BJ (cell line): Measurements from ENCODE around the gene SUSD5. TPM values are rescaled to one million over a fixed set of nuclear protein-coding genes. Genes with fewer than 3 reads are reported as not detected.

Experiments
- CTCF ChIA-PET: fragments of 350-600 bp; formaldehyde crosslinking; extraction: SDS; loops from one replicate; lab custom pipeline; 2021; ENCODE audit warnings: antibody characterized with exemption, inconsistent platforms; lab: Yijun Ruan, JAX
- POLR2A ChIA-PET: fragments of 300-600 bp; sonication (Branson Sonifier 250); formaldehyde crosslinking; extraction: SDS; loops from one replicate; lab custom pipeline; 2021; ENCODE audit warnings: antibody characterized with exemption; lab: Charles Lee
- DNase-seq: peaks from one replicate; pipeline ENCODE4 v3.0.0-alpha.2; 2011; ENCODE audit warnings: low read depth
- H3K27me3 ChIP-seq: 2 replicates; pipeline ENCODE4 v1.6.0; 2011; ENCODE audit warnings: low read length; ENCODE audit not compliant: control insufficient read depth, insufficient read depth
- H3K36me3 ChIP-seq: 2 replicates; pipeline ENCODE4 v1.5.1; 2011; ENCODE audit warnings: low read length; ENCODE audit not compliant: control insufficient read depth, insufficient read depth
- H3K4me3 ChIP-seq: 2 replicates; pipeline ENCODE4 v1.5.1; 2011; ENCODE audit warnings: low read depth, mild to moderate bottlenecking, control low read depth, low read length
- CTCF ChIP-seq: IDR thresholded peaks from 2 replicates; pipeline ENCODE4 v1.5.1; 2011; ENCODE audit warnings: low read depth, mild to moderate bottlenecking, control low read depth, inconsistent platforms, low read length, moderate library complexity; ENCODE audit not compliant: insufficient read depth
- polyA plus RNA-seq: library from polyadenylated mRNA; depleted of rRNA; stranded (reverse); fragments of >200 nt; gene quantifications from 2 replicates; pipeline ENCODE4 v1.2.3, GENCODE V29; 2011

SUSD5 gene
- polyA plus RNA-seq, 1 experiment: 2.5 TPM

- no peak for TF ChIP-seq CTCF
- POLR2A ChIA-PET: no interaction called here
- Histone ChIP-seq H3K36me3 (no peaks in the 10 kb centered on the region), H3K4me3 (no peak overlapping the region), H3K27me3 (peaks cover 2% of the 10 kb centered on the region; the same call in 1 of the 2 replicates)
- no peak for DNase-seq
- CTCF ChIA-PET: no interaction called here
These were observed 13.3 kb upstream of the SUSD5 start for GRCh38 chr3:33231756-33232465.

- Histone ChIP-seq H3K27me3 (peaks cover 2% of the 10 kb centered on the region; the same call in 1 of the 2 replicates), H3K36me3 (no peaks in the 10 kb centered on the region), H3K4me3 (no peak overlapping the region)
- ChIA-PET POLR2A (no interaction called here), CTCF (interaction anchor here (0.8 to 1.0 kb wide), 2 partner anchors 11 to 143 kb away, joined by 3 read pairs; partner anchors contain the start of gene SUSD5)
- no peak for DNase-seq
- no peak for TF ChIP-seq CTCF
These were observed 11.3 kb upstream of the SUSD5 start for GRCh38 chr3:33229947-33230346.

- ChIA-PET CTCF (no interaction called here), POLR2A (interaction anchor here (0.6 kb wide), 1 partner anchor 50 kb away, joined by 8 read pairs; no protein-coding TSS in a partner anchor)
- no peak for TF ChIP-seq CTCF
- Histone ChIP-seq H3K36me3 (no peaks in the 10 kb centered on the region), H3K4me3 (no peak overlapping the region), H3K27me3 (peaks cover 2% of the 10 kb centered on the region; the same call in 1 of the 2 replicates)
- no peak for DNase-seq
These were observed 10.5 kb upstream of the SUSD5 start for GRCh38 chr3:33229066-33229465.

GRCh38 chr3:33221241-33221640 is 2.6 kb upstream of the SUSD5 start:
- DNase-seq: no peak
- H3K4me3 ChIP-seq: no peak overlapping the region
- ChIA-PET CTCF (no interaction called here), POLR2A (no interaction called here)
- H3K27me3 ChIP-seq: peaks cover 16% of the 10 kb centered on the region
- no peaks in the 10 kb centered on the region for H3K36me3 ChIP-seq
- no peak for TF ChIP-seq CTCF

GRCh38 chr3:33219175-33219487 is 521 bp upstream of the SUSD5 start:
- CTCF ChIA-PET: interaction anchor here (1.1 to 1.9 kb wide), 2 partner anchors 11 to 154 kb away, joined by 3 to 4 read pairs; no protein-coding TSS in a partner anchor
- Histone ChIP-seq H3K36me3 (no peaks in the 10 kb centered on the region), H3K4me3 (peak overlapping the region; percentile 59), H3K27me3 (peaks cover 16% of the 10 kb centered on the region)
- POLR2A ChIA-PET: no interaction called here
- no peak for TF ChIP-seq CTCF
- DNase-seq: no peak
